NK-92 (cell line): ENCODE results near the gene CTIF.

Source experiments
- DNase-seq: peaks from one replicate; lab custom pipeline; 2025; ENCODE audit not compliant: unreplicated experiment; lab: John Stamatoyannopoulos, UW

CTIF gene

DNA sequence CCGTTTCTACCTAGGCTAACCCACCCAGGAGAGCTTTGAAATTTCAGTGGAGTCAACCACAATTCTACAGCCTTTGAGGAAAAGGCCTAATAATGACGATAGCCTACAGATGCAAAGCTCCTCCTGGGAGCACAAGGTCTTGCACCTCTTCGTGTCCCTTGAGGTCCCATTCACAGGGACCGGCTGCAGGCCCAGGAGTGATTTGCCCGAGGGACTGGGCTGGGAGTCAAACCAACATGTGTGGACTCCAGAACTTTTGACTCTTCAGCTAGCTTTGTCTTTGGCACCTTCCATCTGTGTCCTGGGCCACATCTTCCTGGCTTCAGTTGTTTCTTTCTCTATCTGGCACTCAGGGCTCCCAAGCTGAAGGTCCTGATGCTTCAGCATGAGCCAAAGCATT, 335.4 kb downstream of the CTIF start:
- no peak for DNase-seq

DNA sequence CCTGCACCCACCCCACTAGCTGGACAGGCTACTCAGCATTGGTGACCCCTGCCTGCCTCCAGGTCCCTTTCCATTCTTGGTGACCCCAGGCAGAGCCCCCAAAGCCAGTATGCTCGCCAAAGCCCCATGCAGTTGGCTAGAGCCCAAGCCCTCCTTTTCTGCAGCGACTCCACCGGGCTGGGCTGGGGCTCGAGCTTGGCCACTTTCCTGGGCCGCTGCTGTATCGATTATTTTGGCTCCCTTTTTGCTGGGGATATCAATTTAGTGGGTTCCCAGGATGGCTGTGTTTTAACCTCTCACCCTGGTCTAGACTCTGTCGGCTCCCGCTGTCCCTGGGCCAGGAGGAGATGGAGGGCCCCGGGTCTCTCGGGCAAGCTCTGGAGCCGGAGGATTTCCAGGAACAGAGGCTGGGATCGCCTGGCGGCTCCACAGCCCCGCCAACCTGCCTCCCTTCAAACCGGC, 335.9 kb downstream of the CTIF start:
- no peak for DNase-seq

- DNase-seq, result no peak
Observed at GRCh38 chr18:48875314-48875941, 336.6 kb downstream of the CTIF start.

GRCh38 chr18:48875942-48876511, 337.2 kb downstream of the CTIF start:
- no peak for DNase-seq

- DNase-seq, result no peak
Observed at GRCh38 chr18:48876590-48876989, 337.8 kb downstream of the CTIF start.

- no peak for DNase-seq
Observed at GRCh38 chr18:48877941-48878340, 339.1 kb downstream of the CTIF start.

DNA sequence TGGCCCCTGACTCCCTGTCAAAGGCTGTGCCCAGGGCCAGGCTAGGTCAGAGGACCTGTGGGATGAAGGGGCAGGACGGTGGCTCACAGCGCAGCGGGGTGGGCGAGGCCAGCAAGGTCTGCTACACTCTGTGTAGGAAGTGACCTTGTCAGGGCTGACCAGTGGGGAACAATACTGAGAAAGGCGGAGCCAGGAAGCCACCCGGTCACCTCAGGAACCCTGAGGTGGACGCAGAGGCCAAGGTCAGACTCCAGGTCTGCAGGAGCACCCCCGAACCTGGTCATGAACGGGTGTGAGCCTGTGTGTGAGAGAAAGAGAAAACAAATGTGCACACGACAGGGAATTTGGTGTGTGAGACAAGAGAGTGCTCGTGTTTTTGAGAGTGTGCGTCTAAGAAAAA, 339.6 kb downstream of the CTIF start:
- DNase-seq, result no peak

GRCh38 chr18:48879008-48879431, 340.2 kb downstream of the CTIF start:
- no peak for DNase-seq

DNA sequence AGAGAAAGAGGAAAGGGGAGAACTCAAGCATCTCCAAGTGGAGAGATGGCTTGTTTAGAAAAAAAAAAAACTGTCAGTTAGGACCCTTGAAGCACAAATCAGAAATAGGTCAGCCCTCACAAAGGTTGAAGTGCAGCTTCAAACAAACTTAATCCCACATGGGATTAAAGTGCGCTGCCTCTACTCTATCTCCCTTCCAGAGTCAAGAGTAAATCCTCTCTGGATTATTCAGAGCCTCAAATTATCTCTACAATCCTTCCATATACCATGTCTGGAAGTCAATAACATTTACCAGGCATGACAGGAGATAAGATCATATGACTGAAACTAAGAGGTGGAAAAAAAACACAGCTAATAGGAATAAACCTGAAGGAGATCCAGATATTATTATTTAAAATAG, 342.1 kb downstream of the CTIF start:
- no peak for DNase-seq

GRCh38 chr18:48882379-48882778, 343.5 kb downstream of the CTIF start:
- DNase-seq, result no peak

DNA sequence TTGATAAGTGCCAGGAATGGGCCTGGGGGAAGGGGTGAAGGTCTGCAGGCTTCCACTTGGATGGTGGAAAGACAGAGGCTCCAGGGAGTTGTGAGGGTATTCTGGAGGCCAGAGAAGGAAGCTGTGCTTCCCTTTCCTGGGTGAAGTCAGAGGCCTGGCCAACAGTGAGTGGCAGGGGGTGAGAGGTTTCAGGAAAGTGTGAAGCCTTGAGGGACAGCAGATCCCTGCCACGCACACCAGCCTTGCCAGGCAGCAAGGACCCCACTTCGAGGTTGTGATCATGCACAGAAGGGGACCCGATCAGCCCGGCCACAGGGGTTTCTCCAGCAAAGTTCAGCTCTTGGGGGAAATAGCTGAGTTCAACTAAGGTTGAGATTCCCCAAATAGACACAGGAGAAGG, 345.5 kb downstream of the CTIF start:
- DNase-seq, result no peak

- DNase-seq, result no peak
Observed at GRCh38 chr18:48884771-48885170, 345.9 kb downstream of the CTIF start.

DNA sequence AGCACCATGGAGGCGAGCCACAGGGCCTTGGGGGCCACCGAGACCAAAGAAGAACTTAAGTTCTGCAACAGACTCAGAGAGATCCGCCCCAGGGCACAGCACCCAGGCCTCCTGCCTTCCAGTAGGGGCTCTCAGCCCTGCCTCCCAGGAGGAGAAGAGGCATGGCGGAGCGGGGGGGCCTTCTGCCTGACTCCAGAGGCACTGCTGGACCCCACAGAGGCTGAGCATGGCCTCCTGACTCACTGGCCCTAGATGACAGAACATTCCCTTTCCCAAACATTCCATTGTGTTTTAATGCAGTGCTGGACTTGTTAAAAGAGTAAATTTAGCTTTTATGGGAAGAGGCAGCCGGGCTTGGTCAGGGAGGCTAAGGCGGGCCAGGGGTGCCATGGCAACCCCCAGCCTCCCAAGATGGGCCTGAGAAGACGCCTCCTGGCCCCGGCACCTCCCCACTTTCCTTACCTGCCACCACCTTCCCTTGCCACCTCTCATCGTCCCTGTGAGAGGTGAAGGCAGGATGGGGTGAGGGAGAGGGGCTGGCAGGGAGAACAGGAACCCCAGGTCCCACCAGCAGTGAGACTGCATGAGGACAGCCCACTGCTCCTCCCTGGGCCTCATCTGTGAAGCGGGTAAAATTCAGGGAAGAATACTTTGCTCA, 346.6 kb downstream of the CTIF start:
- no peak for DNase-seq

GRCh38 chr18:48885924-48886400, 347.1 kb downstream of the CTIF start:
- no peak for DNase-seq

- DNase-seq, result no peak
Observed at GRCh38 chr18:48886520-48887293, 347.9 kb downstream of the CTIF start.

- DNase-seq, result no peak
Observed at GRCh38 chr18:48887294-48887904, 348.6 kb downstream of the CTIF start.

DNA sequence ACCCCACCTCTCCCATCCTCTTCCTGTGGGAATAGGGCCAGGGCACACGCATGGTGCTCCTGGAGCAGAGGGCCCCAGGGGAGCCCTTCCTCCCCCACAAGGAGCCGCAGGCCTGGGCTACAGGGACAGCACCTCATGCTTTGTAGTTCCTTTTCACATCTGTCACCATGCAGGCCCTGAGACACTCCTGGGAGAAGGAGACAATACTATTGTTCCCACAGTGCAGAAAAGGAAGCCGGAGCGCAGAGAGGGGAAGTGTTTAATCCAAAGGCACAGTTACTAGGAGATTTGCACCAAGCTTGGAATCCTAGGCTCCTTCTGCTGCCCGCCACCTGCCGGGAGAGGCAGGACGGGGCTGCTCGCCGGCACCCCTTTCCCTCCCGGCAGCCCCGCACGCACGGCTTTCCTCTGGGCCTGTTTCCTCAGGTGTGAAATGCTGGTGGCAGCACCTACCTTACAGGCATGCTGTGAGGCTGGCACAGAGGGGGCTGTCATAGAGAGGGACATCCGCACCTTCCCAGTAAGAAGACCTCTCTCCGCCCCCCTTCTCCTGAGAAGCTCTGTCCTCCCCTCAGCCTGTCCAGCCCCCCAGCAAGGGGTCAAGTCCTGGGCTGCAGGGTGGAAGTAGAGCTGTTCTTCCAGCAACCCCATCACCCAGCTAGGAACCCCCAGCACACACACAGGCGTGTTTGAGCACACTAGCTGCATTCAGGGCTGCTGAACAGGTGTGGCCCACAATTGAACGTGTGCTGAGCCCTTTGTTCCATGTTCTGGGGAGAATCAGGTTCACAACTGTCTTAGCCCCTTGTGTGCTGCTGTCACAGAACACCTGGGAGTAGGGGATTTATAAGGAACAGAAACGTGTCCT, 349.3 kb downstream of the CTIF start:
- no peak for DNase-seq

DNA sequence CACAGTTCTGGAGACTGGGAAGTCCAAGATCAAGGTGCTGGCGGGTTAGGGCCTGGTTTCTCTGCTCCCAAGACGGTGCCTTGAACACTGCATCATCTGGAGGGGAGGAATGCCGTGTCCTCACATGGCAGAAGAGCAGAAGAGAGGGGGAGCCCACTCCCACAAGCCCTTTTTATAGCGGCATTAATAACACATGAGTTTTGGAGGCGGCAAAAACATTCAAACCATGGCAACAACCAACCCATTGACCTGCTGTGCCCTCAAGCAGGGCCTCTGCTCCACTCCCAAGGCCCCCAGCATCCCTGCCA, 349.9 kb downstream of the CTIF start:
- no peak for DNase-seq

GRCh38 chr18:48889115-48889941, 350.5 kb downstream of the CTIF start:
- no peak for DNase-seq
